ENCODE results near the gene RAP1GAP2.

DNA sequence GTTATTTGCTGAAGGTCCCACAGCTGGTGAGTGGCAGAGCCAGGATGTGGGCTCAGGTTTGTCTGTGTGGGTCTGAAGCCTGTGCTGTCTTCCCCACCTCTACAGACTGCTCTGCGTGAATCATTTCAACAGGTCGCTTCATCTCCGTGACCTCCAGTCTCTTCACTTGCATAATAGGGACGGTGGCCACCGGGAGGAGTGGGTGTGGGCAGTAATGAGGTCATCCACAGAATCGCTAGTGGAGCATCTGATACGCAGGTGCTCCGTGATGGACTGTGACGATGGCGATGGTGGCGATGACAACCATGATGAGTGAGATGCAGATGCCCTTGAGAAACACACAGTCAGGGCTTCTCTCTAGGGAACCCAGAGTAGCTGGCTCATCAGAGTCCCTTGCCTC lies 120.2 kb downstream of the RAP1GAP2 start:
- TF ChIP-seq, protein P1, sequence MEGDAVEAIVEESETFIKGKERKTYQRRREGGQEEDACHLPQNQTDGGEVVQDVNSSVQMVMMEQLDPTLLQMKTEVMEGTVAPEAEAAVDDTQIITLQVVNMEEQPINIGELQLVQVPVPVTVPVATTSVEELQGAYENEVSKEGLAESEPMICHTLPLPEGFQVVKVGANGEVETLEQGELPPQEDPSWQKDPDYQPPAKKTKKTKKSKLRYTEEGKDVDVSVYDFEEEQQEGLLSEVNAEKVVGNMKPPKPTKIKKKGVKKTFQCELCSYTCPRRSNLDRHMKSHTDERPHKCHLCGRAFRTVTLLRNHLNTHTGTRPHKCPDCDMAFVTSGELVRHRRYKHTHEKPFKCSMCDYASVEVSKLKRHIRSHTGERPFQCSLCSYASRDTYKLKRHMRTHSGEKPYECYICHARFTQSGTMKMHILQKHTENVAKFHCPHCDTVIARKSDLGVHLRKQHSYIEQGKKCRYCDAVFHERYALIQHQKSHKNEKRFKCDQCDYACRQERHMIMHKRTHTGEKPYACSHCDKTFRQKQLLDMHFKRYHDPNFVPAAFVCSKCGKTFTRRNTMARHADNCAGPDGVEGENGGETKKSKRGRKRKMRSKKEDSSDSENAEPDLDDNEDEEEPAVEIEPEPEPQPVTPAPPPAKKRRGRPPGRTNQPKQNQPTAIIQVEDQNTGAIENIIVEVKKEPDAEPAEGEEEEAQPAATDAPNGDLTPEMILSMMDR (IDR thresholded peaks at IDR 0.05): no peak
- TF ChIP-seq POLR2AphosphoS5 (IDR thresholded peaks at IDR 0.05) (no peak), POLR2A (IDR thresholded peaks at IDR 0.05) (no peak)
